ENCODE data around the gene REEP5. TPM values are rescaled to one million over a fixed set of nuclear protein-coding genes. Genes with fewer than 3 reads are reported as not detected.
"Not testable (repeated sequence)": the region's sequence is repeated elsewhere in the genome, so short reads cannot be mapped to it uniquely, and the experiment has no call there.

Gene REEP5
- total RNA-seq, 1 donor from 2014 or later = 61.0 TPM

GRCh38 chr5:112895682-112896081, 26.3 kb downstream of the REEP5 start:
- peaks cover 17% of the 10 kb centered on the region for H3K36me3 Mint-ChIP-seq
- no peak for TF ChIP-seq CTCF (conservative IDR thresholded peaks at IDR 0.05)
- H3K4me1 Mint-ChIP-seq (ENCODE audit: unreplicated experiment) = peaks cover 7% of the 10 kb centered on the region
- no peak for DNase-seq (ENCODE audit: extremely low spot score, unreplicated experiment)
- no peaks in the 10 kb centered on the region for H3K9me3 Mint-ChIP-seq
- no peak overlapping the region for H3K4me3 Mint-ChIP-seq
- no peak overlapping the region for H3K27ac Mint-ChIP-seq
- H3K27me3 Mint-ChIP-seq = no peaks in the 10 kb centered on the region

- no peaks in the 10 kb centered on the region for H3K9me3 Mint-ChIP-seq
- no peak for DNase-seq (ENCODE audit: extremely low spot score, unreplicated experiment)
- no peak overlapping the region for H3K4me3 Mint-ChIP-seq
- H3K27ac Mint-ChIP-seq = no peak overlapping the region
- peaks cover 16% of the 10 kb centered on the region for H3K36me3 Mint-ChIP-seq
- H3K27me3 Mint-ChIP-seq = no peaks in the 10 kb centered on the region
- H3K4me1 Mint-ChIP-seq (ENCODE audit: unreplicated experiment) = peaks cover 5% of the 10 kb centered on the region
- no peak for TF ChIP-seq CTCF (conservative IDR thresholded peaks at IDR 0.05)
Measured at GRCh38 chr5:112892776-112893175, 29.3 kb downstream of the REEP5 start.

GRCh38 chr5:112892066-112892465, 30.0 kb downstream of the REEP5 start:
- not testable (repeated sequence) for H3K27ac Mint-ChIP-seq; DNase-seq (ENCODE audit: extremely low spot score, unreplicated experiment); H3K4me1 Mint-ChIP-seq (ENCODE audit: unreplicated experiment); H3K4me3 Mint-ChIP-seq; H3K27me3 Mint-ChIP-seq; H3K9me3 Mint-ChIP-seq
- peaks cover 15% of the 10 kb centered on the region for H3K36me3 Mint-ChIP-seq

GRCh38 chr5:112886975-112887374, 35.1 kb downstream of the REEP5 start:
- H3K36me3 Mint-ChIP-seq = peaks cover 11% of the 10 kb centered on the region
- H3K9me3 Mint-ChIP-seq = no peaks in the 10 kb centered on the region
- TF ChIP-seq CTCF (conservative IDR thresholded peaks at IDR 0.05) = no peak
- H3K4me1 Mint-ChIP-seq (ENCODE audit: unreplicated experiment) = no peaks in the 10 kb centered on the region
- DNase-seq (ENCODE audit: extremely low spot score, unreplicated experiment) = no peak
- no peak overlapping the region for H3K27ac Mint-ChIP-seq
- no peaks in the 10 kb centered on the region for H3K27me3 Mint-ChIP-seq
- no peak overlapping the region for H3K4me3 Mint-ChIP-seq

- Mint-ChIP-seq H3K9me3 (no peaks in the 10 kb centered on the region), H3K27me3 (no peaks in the 10 kb centered on the region), H3K36me3 (peaks cover 19% of the 10 kb centered on the region), H3K27ac (no peak overlapping the region), H3K4me1 (ENCODE audit: unreplicated experiment) (no peaks in the 10 kb centered on the region), H3K4me3 (no peak overlapping the region)
- DNase-seq (ENCODE audit: extremely low spot score, unreplicated experiment) = no peak
- no peak for TF ChIP-seq CTCF (conservative IDR thresholded peaks at IDR 0.05)
Measured at GRCh38 chr5:112885001-112885400, 37.0 kb downstream of the REEP5 start.

GRCh38 chr5:112883192-112883591, 38.8 kb downstream of the REEP5 start:
- Mint-ChIP-seq H3K27ac (no peak overlapping the region), H3K4me3 (no peak overlapping the region), H3K9me3 (no peaks in the 10 kb centered on the region), H3K27me3 (no peaks in the 10 kb centered on the region), H3K4me1 (ENCODE audit: unreplicated experiment) (no peaks in the 10 kb centered on the region), H3K36me3 (peaks cover 20% of the 10 kb centered on the region)
- DNase-seq (ENCODE audit: extremely low spot score, unreplicated experiment) = no peak
- no peak for TF ChIP-seq CTCF (conservative IDR thresholded peaks at IDR 0.05)

All from type B pancreatic cell (in vitro differentiated cells).